IMR-90 (cell line): Measurements from ENCODE around the gene IQGAP2. TPM values are rescaled to one million over a fixed set of nuclear protein-coding genes. Genes with fewer than 3 reads are reported as not detected.

Experiments used
- ATAC-seq: fragments of 200-7000 bp; cut with Tn5 transposase; 2 replicates; pipeline ENCODE4 v1.9.1; 2020; ENCODE audit warnings: low read depth, mild to moderate bottlenecking, moderate library complexity
- BruUV-seq: library from RNA; stranded (reverse); fragments of 400-500 nt; replicated peaks from 2 replicates; lab custom pipeline; 2021; lab: Mats Ljungman, UMichigan
- CTCF ChIA-PET: fragments of 300-600 bp; formaldehyde crosslinking; extraction: SDS; loops from one replicate; lab custom pipeline; 2021; ENCODE audit warnings: antibody characterized with exemption; lab: Yijun Ruan, JAX
- POLR2A ChIA-PET: fragments of 300-600 bp; sonication (Branson Sonifier 250); formaldehyde crosslinking; loops from one replicate; lab custom pipeline; 2022; ENCODE audit warnings: antibody characterized with exemption; ENCODE audit not compliant: unreplicated experiment; lab: Charles Lee
- DNase-seq: peaks from one replicate; pipeline ENCODE4 v3.0.0; 2013
- H2AFZ ChIP-seq: replicated peaks from 2 replicates; pipeline ENCODE3; 2013; ENCODE audit warnings: low read length, mild to moderate bottlenecking; ENCODE audit not compliant: poor library complexity
- H2AK5ac ChIP-seq: 2 replicates; pipeline ENCODE4 v1.6.1; 2013; ENCODE audit warnings: low read depth, low read length, inconsistent platforms
- H2AK9ac ChIP-seq: replicated peaks from 2 replicates; pipeline ENCODE3; 2013; ENCODE audit warnings: mild to moderate bottlenecking, low read depth, low read length, moderate library complexity; ENCODE audit not compliant: poor library complexity
- H2BK120ac ChIP-seq: 2 replicates; pipeline ENCODE4 v1.6.1; 2013; ENCODE audit warnings: low read depth, low read length, inconsistent platforms
- H2BK15ac ChIP-seq: 3 replicates; pipeline ENCODE4 v1.6.1; 2013; ENCODE audit warnings: low read depth, low read length, inconsistent platforms
- H2BK20ac ChIP-seq: 2 replicates; pipeline ENCODE4 v1.6.1; 2013; ENCODE audit warnings: low read depth, mild to moderate bottlenecking, inconsistent platforms, low read length, moderate library complexity
- H2BK5ac ChIP-seq: 2 replicates; pipeline ENCODE4 v1.6.1; 2013; ENCODE audit warnings: mild to moderate bottlenecking, low read depth, low read length, inconsistent platforms; ENCODE audit not compliant: poor library complexity, severe bottlenecking
- H3K14ac ChIP-seq: replicated peaks from 2 replicates; pipeline ENCODE4 v1.6.1; 2013; ENCODE audit warnings: low read depth, low read length, inconsistent platforms
- H3K18ac ChIP-seq: 2 replicates; pipeline ENCODE4 v1.6.1; 2013; ENCODE audit warnings: low read depth, low read length, control low read depth
- H3K23ac ChIP-seq: 2 replicates; pipeline ENCODE4 v1.6.1; 2013; ENCODE audit warnings: low read depth, low read length, inconsistent platforms
- H3K27ac ChIP-seq: 2 replicates; pipeline ENCODE4 v1.5.1; 2013; ENCODE audit warnings: mild to moderate bottlenecking, control low read depth, low read length; ENCODE audit not compliant: insufficient read depth
- H3K27me3 ChIP-seq: 2 replicates; pipeline ENCODE4 v1.6.1; 2013; ENCODE audit warnings: low read length; ENCODE audit not compliant: control insufficient read depth, insufficient read depth
- H3K36me3 ChIP-seq: 2 replicates; pipeline ENCODE4 v1.6.1; 2013; ENCODE audit warnings: low read length, mixed read lengths; ENCODE audit not compliant: control insufficient read depth, insufficient read depth
- H3K4ac ChIP-seq: 2 replicates; pipeline ENCODE4 v1.6.1; 2013; ENCODE audit warnings: low read depth, low read length, inconsistent platforms
- H3K4me1 ChIP-seq: 2 replicates; pipeline ENCODE4 v1.6.1; 2013; ENCODE audit warnings: low read length, mixed read lengths; ENCODE audit not compliant: control insufficient read depth, insufficient read depth
- H3K4me2 ChIP-seq: 2 replicates; pipeline ENCODE4 v1.6.1; 2013; ENCODE audit warnings: low read depth, mild to moderate bottlenecking, control low read depth, low read length, moderate library complexity
- H3K4me3 ChIP-seq: 2 replicates; pipeline ENCODE4 v1.5.1; 2013; ENCODE audit warnings: low read depth, mild to moderate bottlenecking, control low read depth, low read length, moderate library complexity; ENCODE audit not compliant: insufficient read depth
- H3K56ac ChIP-seq: 2 replicates; pipeline ENCODE4 v1.6.1; 2013; ENCODE audit warnings: low read length, inconsistent platforms; ENCODE audit not compliant: insufficient read depth; ENCODE audit errors: extremely low read depth
- H3K79me1 ChIP-seq, 2 experiments: 2 replicates each; pipeline ENCODE4 v1.6.1; 2013; ENCODE audit warnings: low read length in 2 of 2, inconsistent platforms in 1 of 2, low read depth in 1 of 2
- H3K9ac ChIP-seq: 2 replicates; pipeline ENCODE4 v1.6.1; 2013; ENCODE audit warnings: low read depth, low read length, control low read depth
- H3K9me1 ChIP-seq: 2 replicates; pipeline ENCODE4 v1.6.1; 2013; ENCODE audit warnings: low read length, inconsistent platforms; ENCODE audit not compliant: insufficient read depth
- H3K9me3 ChIP-seq: 2 replicates; pipeline ENCODE4 v1.6.1; 2013; ENCODE audit warnings: low read length; ENCODE audit not compliant: control insufficient read depth, insufficient read depth
- H4K20me1 ChIP-seq: 2 replicates; pipeline ENCODE4 v1.6.1; 2013; ENCODE audit warnings: low read length, inconsistent platforms; ENCODE audit not compliant: insufficient read depth
- H4K5ac ChIP-seq: 2 replicates; pipeline ENCODE4 v1.6.1; 2013; ENCODE audit warnings: mild to moderate bottlenecking, low read depth, low read length, control low read depth
- H4K8ac ChIP-seq, 2 experiments: 2 replicates each; pipeline ENCODE4 v1.6.1; 2013; ENCODE audit warnings: low read depth in 2 of 2, low read length in 2 of 2, control low read depth in 1 of 2, inconsistent platforms in 1 of 2
- H4K91ac ChIP-seq: 2 replicates; pipeline ENCODE4 v1.6.1; 2013; ENCODE audit warnings: low read depth, low read length, inconsistent platforms; ENCODE audit not compliant: insufficient read depth
- CEBPB ChIP-seq: IDR thresholded peaks from 2 replicates; pipeline ENCODE4 v1.6.1; 2012; ENCODE audit warnings: low read depth, low read length, improper control_type of control experiment
- CHD1 ChIP-seq: IDR thresholded peaks from 2 replicates; pipeline ENCODE4 v1.6.1; 2012; ENCODE audit warnings: low read depth, low read length, improper control_type of control experiment
- FOS ChIP-seq: fragments of 150-350 bp; IDR thresholded peaks from 2 replicates; pipeline ENCODE4 v1.6.1; 2016; ENCODE audit warnings: low read depth, low read length
- MAFK ChIP-seq: IDR thresholded peaks from 2 replicates; pipeline ENCODE4 v1.6.1; 2012; ENCODE audit warnings: low read depth, low read length, improper control_type of control experiment
- MAZ ChIP-seq: IDR thresholded peaks from 2 replicates; pipeline ENCODE4 v1.6.1; 2012; ENCODE audit warnings: low read depth, mild to moderate bottlenecking, low read length, improper control_type of control experiment, moderate library complexity, borderline replicate concordance
- MXI1 ChIP-seq: IDR thresholded peaks from 2 replicates; pipeline ENCODE4 v1.6.1; 2012; ENCODE audit warnings: low read depth, mild to moderate bottlenecking, low read length, moderate library complexity, borderline replicate concordance
- POLR2A ChIP-seq: IDR thresholded peaks from 2 replicates; pipeline ENCODE4 v1.6.1; 2012; ENCODE audit warnings: mild to moderate bottlenecking, low read depth, low read length
- RCOR1 ChIP-seq: IDR thresholded peaks from 2 replicates; pipeline ENCODE4 v1.6.1; 2012; ENCODE audit warnings: mild to moderate bottlenecking, low read length, improper control_type of control experiment; ENCODE audit not compliant: insufficient replicate concordance
- SMC3 ChIP-seq: fragments of 150-350 bp; IDR thresholded peaks from 2 replicates; pipeline ENCODE4 v1.6.1; 2016; ENCODE audit warnings: low read depth, mild to moderate bottlenecking, antibody characterized with exemption, low read length, moderate library complexity
- WGBS, 2 experiments: methylation state at CpG; one replicate each; pipeline versions ENCODE4 v1.1.5 to v1.1.7; 2013; ENCODE audit warnings: missing lambda C conversion rate in 2 of 2; ENCODE audit not compliant: insufficient read length in 1 of 2; ENCODE audit errors: extremely low coverage in 2 of 2; 5-methylcytosine and 5-hydroxymethylcytosine counted together
- dilution Hi-C: fragments of 300-500 bp; cut with HindIII; formaldehyde crosslinking; loops from one replicate; pipeline ENCODE4 v1.14.3; 2018; ENCODE audit warnings: low sequenced_read_pairs; ENCODE audit not compliant: unreplicated experiment
- in situ Hi-C: fragments of 300-500 bp; cut with MboI; formaldehyde crosslinking; loops from 3 replicates; pipeline ENCODE4 v1.14.3; 2019; ENCODE audit warnings: low sequenced_read_pairs, inconsistent platforms, mixed read lengths
- intact Hi-C: fragments of 100-400 bp; cut with micrococcal nuclease; formaldehyde crosslinking; loops from 2 replicates; pipeline ENCODE4 v1.10.0; 2022
- polyA plus RNA-seq, 3 experiments: library from polyadenylated mRNA; depleted of rRNA; stranded (reverse); fragments of >200 nt; gene quantifications; 2 replicates each; pipeline ENCODE4 v1.2.3, GENCODE V29; 2012; ENCODE audit warnings: low replicate concordance in 1 of 3
- total RNA-seq: library from RNA; depleted of rRNA; stranded (reverse); fragments of >200 nt; gene quantifications from 2 replicates; pipeline ENCODE4 v1.2.3, GENCODE V29; 2012
- TF ChIP-seq, protein P1 (sequence below): conservative IDR thresholded peaks from 2 replicates; pipeline ENCODE4 v1.5.1; 2012; ENCODE audit warnings: mild to moderate bottlenecking, low read depth, low read length, improper control_type of control experiment
- TF ChIP-seq, protein P2 (sequence below): fragments of 150-350 bp; IDR thresholded peaks from 2 replicates; pipeline ENCODE4 v1.6.1; 2017; ENCODE audit warnings: mild to moderate bottlenecking, antibody characterized with exemption, low read length, low read depth
- TF ChIP-seq, protein P3 (sequence below): fragments of 150-350 bp; IDR thresholded peaks from 2 replicates; pipeline ENCODE4 v1.6.1; 2016; ENCODE audit warnings: low read depth, mild to moderate bottlenecking, low read length, moderate library complexity, borderline replicate concordance

The IQGAP2 gene
- total and polyA plus RNA-seq, 2 of the 4 experiments (the other 2 are of a cell fraction), result 0.21 to 0.36 TPM

DNA sequence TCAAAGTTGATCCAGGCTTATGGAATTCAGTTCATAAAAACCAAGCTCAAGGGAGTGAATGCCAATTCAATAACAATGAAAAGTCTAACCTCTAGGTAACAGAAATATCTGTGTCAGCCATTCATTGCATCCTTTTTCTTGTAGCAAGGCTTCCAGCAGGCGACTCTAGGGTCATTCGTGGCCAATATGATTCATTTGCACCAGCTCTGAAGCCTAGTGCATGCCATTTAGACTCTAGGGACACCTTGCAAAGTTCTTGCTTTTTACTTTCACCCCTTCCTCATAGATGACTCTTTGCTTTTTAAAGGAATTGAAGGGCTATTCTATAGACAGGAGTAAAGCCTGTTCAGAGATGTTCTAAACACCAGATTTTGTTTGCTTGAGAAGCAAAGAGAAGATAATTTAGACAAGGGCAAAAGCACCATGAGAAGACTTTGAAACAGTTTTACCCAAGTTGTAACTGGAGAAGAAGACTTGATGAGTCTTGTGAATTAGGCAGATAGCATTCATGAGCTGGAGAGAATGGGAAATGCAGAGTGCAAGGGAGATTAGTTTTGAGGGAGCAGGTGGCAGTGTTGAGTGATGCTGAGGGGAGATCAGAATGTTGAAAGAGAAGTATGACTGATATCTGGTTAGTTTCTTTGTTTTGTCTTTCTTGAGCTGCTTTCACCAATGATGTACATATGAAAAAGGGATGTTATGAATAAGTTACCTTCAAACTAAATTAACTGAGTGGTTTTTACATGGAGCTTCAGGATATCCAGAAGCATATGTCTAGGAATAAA is 125.7 kb downstream of the IQGAP2 start:
- in situ Hi-C loops (no loop called here), dilution Hi-C loops (no loop called here), intact Hi-C loops (no loop called here)
- no peak overlapping the region for H4K91ac ChIP-seq
- no peaks in the 10 kb centered on the region for H3K79me1 ChIP-seq
- no peak for TF ChIP-seq RCOR1
- no peak for TF ChIP-seq CEBPB
- TF ChIP-seq, protein P1, sequence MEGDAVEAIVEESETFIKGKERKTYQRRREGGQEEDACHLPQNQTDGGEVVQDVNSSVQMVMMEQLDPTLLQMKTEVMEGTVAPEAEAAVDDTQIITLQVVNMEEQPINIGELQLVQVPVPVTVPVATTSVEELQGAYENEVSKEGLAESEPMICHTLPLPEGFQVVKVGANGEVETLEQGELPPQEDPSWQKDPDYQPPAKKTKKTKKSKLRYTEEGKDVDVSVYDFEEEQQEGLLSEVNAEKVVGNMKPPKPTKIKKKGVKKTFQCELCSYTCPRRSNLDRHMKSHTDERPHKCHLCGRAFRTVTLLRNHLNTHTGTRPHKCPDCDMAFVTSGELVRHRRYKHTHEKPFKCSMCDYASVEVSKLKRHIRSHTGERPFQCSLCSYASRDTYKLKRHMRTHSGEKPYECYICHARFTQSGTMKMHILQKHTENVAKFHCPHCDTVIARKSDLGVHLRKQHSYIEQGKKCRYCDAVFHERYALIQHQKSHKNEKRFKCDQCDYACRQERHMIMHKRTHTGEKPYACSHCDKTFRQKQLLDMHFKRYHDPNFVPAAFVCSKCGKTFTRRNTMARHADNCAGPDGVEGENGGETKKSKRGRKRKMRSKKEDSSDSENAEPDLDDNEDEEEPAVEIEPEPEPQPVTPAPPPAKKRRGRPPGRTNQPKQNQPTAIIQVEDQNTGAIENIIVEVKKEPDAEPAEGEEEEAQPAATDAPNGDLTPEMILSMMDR, result no peak
- no peak for TF ChIP-seq MAZ
- TF ChIP-seq CHD1, result no peak
- no peak for TF ChIP-seq FOS
- TF ChIP-seq, protein P2, sequence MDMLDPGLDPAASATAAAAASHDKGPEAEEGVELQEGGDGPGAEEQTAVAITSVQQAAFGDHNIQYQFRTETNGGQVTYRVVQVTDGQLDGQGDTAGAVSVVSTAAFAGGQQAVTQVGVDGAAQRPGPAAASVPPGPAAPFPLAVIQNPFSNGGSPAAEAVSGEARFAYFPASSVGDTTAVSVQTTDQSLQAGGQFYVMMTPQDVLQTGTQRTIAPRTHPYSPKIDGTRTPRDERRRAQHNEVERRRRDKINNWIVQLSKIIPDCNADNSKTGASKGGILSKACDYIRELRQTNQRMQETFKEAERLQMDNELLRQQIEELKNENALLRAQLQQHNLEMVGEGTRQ, result no peak
- TF ChIP-seq MAFK, result no peak
- no peak for TF ChIP-seq MXI1
- TF ChIP-seq SMC3, result no peak
- TF ChIP-seq POLR2A, result no peak
- TF ChIP-seq, protein P3, sequence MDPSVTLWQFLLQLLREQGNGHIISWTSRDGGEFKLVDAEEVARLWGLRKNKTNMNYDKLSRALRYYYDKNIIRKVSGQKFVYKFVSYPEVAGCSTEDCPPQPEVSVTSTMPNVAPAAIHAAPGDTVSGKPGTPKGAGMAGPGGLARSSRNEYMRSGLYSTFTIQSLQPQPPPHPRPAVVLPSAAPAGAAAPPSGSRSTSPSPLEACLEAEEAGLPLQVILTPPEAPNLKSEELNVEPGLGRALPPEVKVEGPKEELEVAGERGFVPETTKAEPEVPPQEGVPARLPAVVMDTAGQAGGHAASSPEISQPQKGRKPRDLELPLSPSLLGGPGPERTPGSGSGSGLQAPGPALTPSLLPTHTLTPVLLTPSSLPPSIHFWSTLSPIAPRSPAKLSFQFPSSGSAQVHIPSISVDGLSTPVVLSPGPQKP, result no peak
- H2AK5ac ChIP-seq, result no peak overlapping the region
- H4K20me1 ChIP-seq, result no peaks in the 10 kb centered on the region
- no peaks in the 10 kb centered on the region for H3K4me1 ChIP-seq
- H4K8ac ChIP-seq, result no peak overlapping the region
- H4K5ac ChIP-seq, result no peak overlapping the region
- no peak overlapping the region for H3K4me3 ChIP-seq
- H3K27me3 ChIP-seq, result peaks cover 5% of the 10 kb centered on the region
- H3K36me3 ChIP-seq, result no peaks in the 10 kb centered on the region
- H3K4ac ChIP-seq, result no peak overlapping the region
- ATAC-seq (no peak), DNase-seq (no peak)
- WGBS, 2 experiments, result no CpG with 5 or more reads among the region's 2 CpGs
- no peak overlapping the region for H3K4me2 ChIP-seq
- ChIA-PET POLR2A (no interaction called here), CTCF (no interaction called here)
- H3K56ac ChIP-seq, result no peak overlapping the region
- H2BK15ac ChIP-seq, result no peak overlapping the region
- no peaks in the 10 kb centered on the region for H3K9me3 ChIP-seq
- H3K14ac ChIP-seq, result no peak overlapping the region
- no peak overlapping the region for H2BK120ac ChIP-seq
- no peaks in the 10 kb centered on the region for H3K9me1 ChIP-seq
- no peak overlapping the region for H3K18ac ChIP-seq
- H3K27ac ChIP-seq, result no peak overlapping the region
- H3K9ac ChIP-seq, result no peak overlapping the region
- no TSS peak for BruUV-seq
- no peak overlapping the region for H2BK20ac ChIP-seq
- H2AK9ac ChIP-seq, result no peak overlapping the region
- H2BK5ac ChIP-seq, result no peak overlapping the region
- H3K23ac ChIP-seq, result no peak overlapping the region
- no peak overlapping the region for H2AFZ ChIP-seq
